ENCODE data around the gene SASH1.

The SASH1 gene

DNA sequence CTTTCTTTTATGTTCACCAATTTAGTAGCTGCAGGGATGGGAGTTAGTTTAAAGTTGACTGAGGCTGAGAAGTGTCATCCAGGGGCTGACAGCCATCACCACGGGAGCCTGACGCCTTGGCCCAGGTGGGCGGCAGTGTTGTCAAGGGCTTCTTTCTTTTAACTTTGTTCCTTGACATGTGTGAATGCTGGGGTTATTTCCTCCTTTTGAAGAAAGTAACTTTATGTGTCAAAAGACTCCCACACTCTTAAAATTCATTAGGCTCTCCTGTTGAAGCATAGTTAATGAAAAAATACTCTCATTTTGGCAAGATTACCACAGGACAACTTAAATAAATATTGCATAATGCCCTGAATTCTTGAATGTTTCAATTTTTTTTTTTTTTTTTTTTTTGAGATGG lies 50.0 kb downstream of the SASH1 start:
- DNase-seq (ENCODE audit: insufficient read length, low spot score) (no peak), FAIRE-seq (no peak)
- no peak for TF ChIP-seq POLR2A (IDR thresholded peaks at IDR 0.05; ENCODE audit: low read depth, low read length)

- FAIRE-seq = no peak
- DNase-seq (ENCODE audit: insufficient read length, low spot score) = no peak
These were observed 53.0 kb downstream of the SASH1 start for GRCh38 chr6:148395583-148396101.

DNA sequence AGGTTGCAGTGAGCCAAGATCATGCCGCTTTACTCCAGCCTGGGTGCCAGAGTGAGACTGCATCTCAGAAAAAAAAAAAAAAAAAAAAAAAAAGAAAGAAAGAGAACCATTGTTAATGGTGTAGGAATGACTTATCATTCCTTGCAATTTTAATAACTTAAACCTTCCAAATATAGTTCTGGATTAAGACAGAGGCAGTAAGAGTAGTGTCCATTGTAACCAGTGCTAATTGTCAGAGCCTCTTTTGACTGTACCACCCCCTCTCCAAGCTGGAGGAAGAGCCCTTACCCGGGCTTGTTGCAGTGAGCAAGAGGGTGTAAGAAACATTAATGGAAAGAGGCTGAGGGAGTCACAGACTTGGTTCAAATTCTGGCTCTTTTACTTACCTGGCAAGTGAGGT lies 53.8 kb downstream of the SASH1 start:
- no peak for TF ChIP-seq POLR2A (IDR thresholded peaks at IDR 0.05; ENCODE audit: low read depth, low read length)
- FAIRE-seq (no peak), DNase-seq (ENCODE audit: insufficient read length, low spot score) (no peak)

More at GRCh38 chr6:148395583-148396101, 53.0 kb downstream of the SASH1 start:
- TF ChIP-seq POLR2A (IDR thresholded peaks at IDR 0.05; ENCODE audit: low read depth, low read length) = no peak

DNA sequence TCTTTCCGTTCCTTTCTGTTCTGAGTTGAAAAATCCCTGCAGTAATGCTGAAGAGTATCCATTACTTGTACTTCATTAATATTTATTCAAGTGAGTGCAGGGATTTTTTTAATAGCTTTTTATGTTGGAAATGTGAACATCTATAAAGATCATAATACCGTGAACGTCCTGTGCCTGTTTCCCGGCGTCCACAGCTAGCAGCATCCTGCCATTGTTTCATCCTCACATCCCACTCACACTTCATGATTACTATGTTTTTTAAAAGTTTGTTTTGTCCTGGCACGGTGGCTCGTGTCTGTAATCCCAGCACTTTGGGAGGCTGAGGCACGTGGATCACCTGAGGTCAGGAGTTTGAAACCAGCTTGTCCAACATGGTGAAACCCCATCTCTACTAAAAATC lies 54.3 kb downstream of the SASH1 start:
- no peak for DNase-seq (ENCODE audit: insufficient read length, low spot score)
- FAIRE-seq = no peak
- TF ChIP-seq POLR2A (IDR thresholded peaks at IDR 0.05; ENCODE audit: low read depth, low read length) = no peak

DNA sequence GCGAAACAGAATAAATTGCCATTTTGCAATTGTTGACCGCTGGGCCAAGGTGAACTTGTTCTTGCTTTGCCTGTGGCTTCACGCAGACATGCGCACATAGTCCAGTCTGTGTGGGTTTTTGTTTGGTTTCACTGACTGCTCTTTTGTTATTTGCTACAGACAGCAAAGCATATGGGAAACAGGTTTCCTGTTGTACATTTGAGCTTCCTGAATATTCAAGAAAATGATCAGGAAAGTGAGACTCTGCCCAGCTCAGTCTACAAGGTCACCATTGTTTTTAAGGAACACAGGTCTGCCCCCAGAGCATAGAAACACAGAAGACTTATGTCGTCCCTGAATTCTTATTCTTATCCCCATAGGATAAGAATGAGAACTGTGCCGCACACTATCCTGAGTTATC lies 55.6 kb downstream of the SASH1 start:
- DNase-seq (ENCODE audit: insufficient read length, low spot score) = no peak
- no peak for TF ChIP-seq POLR2A (IDR thresholded peaks at IDR 0.05; ENCODE audit: low read depth, low read length)
- no peak for FAIRE-seq

DNA sequence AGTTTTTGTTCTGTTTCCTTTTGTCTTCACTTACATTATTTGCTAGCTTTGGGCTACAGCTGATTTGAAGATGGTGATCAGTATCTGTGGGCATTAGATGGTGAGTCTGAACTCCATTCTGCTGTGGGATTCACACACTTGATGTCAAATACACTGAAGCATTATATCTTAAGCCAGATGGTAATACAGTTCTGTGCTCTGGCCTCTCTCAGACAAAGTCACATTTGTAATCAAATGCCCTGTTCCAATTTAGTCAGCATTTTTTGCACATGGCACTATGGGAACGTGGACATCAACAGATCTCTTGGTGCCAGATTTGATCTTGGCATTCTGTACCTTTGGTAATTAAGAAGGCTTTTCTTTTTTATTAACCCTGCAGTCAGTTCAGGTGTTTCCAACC lies 56.0 kb downstream of the SASH1 start:
- no peak for TF ChIP-seq POLR2A (IDR thresholded peaks at IDR 0.05; ENCODE audit: low read depth, low read length)
- DNase-seq (ENCODE audit: insufficient read length, low spot score) (no peak), FAIRE-seq (no peak)

- DNase-seq (ENCODE audit: insufficient read length, low spot score) = no peak
- FAIRE-seq = no peak
- no peak for TF ChIP-seq POLR2A (IDR thresholded peaks at IDR 0.05; ENCODE audit: low read depth, low read length)
These were observed 58.9 kb downstream of the SASH1 start for GRCh38 chr6:148401571-148401970.

- TF ChIP-seq POLR2A (IDR thresholded peaks at IDR 0.05; ENCODE audit: low read depth, low read length) = no peak
- DNase-seq (ENCODE audit: insufficient read length, low spot score) (no peak), FAIRE-seq (no peak)
These were observed 61.9 kb downstream of the SASH1 start for GRCh38 chr6:148404456-148405054.

- DNase-seq (ENCODE audit: insufficient read length, low spot score) (no peak), FAIRE-seq (no peak)
- TF ChIP-seq POLR2A (IDR thresholded peaks at IDR 0.05; ENCODE audit: low read depth, low read length) = no peak
These were observed 63.3 kb downstream of the SASH1 start for GRCh38 chr6:148405894-148406293.

DNA sequence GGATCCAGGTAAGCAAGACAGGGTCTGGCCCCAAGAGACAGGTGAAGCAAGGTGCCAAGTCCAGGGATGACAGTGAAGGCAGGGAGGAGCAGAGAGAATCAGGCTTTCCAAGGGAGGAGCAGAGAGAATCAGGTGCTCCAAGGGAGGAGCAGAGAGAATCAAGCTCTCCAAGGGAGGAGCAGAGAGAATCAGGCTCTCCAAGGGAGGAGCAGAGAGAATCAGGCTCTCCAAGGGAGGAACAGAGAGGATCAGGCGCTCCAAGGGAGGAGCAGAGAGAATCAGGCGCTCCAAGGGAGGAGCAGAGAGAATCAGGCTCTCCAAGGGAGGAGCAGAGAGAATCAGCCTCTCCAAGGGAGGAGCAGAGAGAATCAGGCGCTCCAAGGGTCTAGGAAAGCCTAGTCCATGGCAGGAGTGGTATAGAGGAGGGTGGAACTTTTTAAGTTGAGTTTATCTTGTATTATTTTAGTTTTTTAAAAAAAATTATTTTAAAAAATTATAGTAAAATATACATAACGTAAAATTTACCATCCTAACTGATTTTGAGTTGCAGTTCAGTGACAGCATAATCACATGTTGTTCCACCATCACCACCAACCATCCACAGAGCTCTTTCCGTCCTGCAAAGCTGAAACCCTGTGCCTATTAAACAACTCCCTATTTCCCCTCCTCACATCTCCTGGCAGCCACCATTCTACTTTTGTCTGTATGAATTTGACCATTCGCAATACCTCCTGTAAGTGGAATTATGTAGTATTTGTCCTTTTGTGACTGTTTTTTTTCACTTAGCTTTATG lies 64.1 kb downstream of the SASH1 start:
- DNase-seq (ENCODE audit: insufficient read length, low spot score) (no peak), FAIRE-seq (no peak)
- no peak for TF ChIP-seq POLR2A (IDR thresholded peaks at IDR 0.05; ENCODE audit: low read depth, low read length)

DNA sequence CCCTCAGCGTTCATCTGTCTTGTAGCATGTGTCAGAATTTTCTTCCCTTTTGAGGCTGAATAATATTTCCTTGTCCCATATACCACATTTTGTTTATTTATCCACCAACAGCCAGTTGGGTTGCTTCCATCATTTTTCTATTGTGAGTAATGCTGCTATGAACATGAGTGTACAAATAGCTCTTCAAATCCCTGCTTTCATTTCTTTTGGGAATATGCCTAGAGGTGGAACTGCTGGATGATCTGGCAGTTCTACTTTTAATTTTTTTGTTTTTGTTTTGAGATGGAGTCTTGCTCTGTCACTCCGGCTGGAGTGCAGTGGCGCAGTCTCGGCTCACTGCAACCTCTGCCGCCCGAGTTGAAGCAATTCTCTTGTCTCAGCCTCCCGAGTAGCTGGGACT lies 64.7 kb downstream of the SASH1 start:
- TF ChIP-seq POLR2A (IDR thresholded peaks at IDR 0.05; ENCODE audit: low read depth, low read length) = no peak
- DNase-seq (ENCODE audit: insufficient read length, low spot score) (peak; percentile 45), FAIRE-seq (peak; percentile 67)

GRCh38 chr6:148413321-148414091 lies 70.9 kb downstream of the SASH1 start:
- no peak for FAIRE-seq
- DNase-seq (ENCODE audit: insufficient read length, low spot score) = no peak
- TF ChIP-seq POLR2A (IDR thresholded peaks at IDR 0.05; ENCODE audit: low read depth, low read length) = no peak

GRCh38 chr6:148414092-148414489 lies 71.5 kb downstream of the SASH1 start:
- no peak for FAIRE-seq
- TF ChIP-seq POLR2A (IDR thresholded peaks at IDR 0.05; ENCODE audit: low read depth, low read length) = no peak
- DNase-seq (ENCODE audit: insufficient read length, low spot score) = no peak

DNA sequence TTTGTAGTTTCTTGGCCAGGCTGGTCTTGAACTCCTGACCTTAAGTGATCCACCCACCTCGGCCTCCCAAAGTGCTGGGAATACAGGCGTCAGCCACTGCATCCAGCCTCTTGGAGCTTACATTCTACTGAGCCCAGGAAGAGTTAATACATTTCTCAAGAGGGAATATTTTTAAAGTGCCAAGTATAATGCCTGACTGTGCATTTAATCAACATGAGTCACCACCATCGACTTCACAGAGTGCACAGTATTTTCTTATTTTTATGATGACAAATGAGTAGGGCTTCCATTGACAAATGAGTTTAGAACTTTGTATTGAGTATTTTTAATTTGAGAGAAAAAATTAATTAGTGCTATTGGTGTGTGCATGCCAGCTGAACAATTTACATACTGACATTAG lies 72.2 kb downstream of the SASH1 start:
- DNase-seq (ENCODE audit: insufficient read length, low spot score) = peak; percentile 24
- no peak for TF ChIP-seq POLR2A (IDR thresholded peaks at IDR 0.05; ENCODE audit: low read depth, low read length)
- FAIRE-seq = no peak

Data from H54 (cell line).